Measurements from ENCODE around the gene PTPRM.

- no peak for TF ChIP-seq CTCF (IDR thresholded peaks at IDR 0.05)
- TF ChIP-seq EP300 (IDR thresholded peaks at IDR 0.05) = no peak
These were observed 31.3 kb downstream of the PTPRM start for GRCh38 chr18:7598167-7599047.

Measured in ovary (tissue), 3 donors.